ENCODE data around the gene EPB41L4A. TPM values are rescaled to one million over a fixed set of nuclear protein-coding genes. Genes with fewer than 3 reads are reported as not detected.

The EPB41L4A gene
- total RNA-seq, 1 experiment from 2014 or later: 4.7 TPM

DNA sequence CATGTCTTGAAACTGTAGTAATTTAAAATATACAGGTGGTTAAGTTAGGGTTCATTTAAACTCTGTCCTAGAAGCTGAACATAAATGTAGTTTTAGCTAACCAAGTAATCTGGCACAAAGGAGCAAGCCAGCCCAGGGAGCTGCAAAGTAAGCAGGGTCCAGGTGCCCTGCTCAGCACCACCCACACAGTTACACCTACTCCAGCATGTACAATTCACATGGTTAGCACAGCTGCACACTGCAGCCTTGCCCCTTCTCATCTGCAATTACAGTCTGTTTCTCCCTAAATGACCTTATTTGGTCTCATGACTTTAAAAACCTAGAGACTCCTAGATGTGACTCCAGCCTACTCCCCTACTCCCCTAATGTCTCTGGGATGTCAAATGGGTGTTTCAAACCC lies 128.4 kb downstream of the EPB41L4A start:
- Histone ChIP-seq H3K27me3 (ENCODE audit: control insufficient read depth, insufficient read depth, low read length) (no peaks in the 10 kb centered on the region), H3K4me3 (ENCODE audit: insufficient read depth, low read depth, low read length) (no peak overlapping the region), H3K36me3 (replicated peaks; ENCODE audit: control insufficient read depth, insufficient read depth, low read length) (no peaks in the 10 kb centered on the region)
- DNase-seq: no peak

- Histone ChIP-seq H3K27me3 (ENCODE audit: control insufficient read depth, insufficient read depth, low read length) (no peaks in the 10 kb centered on the region), H3K36me3 (replicated peaks; ENCODE audit: control insufficient read depth, insufficient read depth, low read length) (no peaks in the 10 kb centered on the region), H3K4me3 (ENCODE audit: insufficient read depth, low read depth, low read length) (no peak overlapping the region)
- DNase-seq: peak; percentile 11
Measured at GRCh38 chr5:112289465-112289864, 129.6 kb downstream of the EPB41L4A start.

DNA sequence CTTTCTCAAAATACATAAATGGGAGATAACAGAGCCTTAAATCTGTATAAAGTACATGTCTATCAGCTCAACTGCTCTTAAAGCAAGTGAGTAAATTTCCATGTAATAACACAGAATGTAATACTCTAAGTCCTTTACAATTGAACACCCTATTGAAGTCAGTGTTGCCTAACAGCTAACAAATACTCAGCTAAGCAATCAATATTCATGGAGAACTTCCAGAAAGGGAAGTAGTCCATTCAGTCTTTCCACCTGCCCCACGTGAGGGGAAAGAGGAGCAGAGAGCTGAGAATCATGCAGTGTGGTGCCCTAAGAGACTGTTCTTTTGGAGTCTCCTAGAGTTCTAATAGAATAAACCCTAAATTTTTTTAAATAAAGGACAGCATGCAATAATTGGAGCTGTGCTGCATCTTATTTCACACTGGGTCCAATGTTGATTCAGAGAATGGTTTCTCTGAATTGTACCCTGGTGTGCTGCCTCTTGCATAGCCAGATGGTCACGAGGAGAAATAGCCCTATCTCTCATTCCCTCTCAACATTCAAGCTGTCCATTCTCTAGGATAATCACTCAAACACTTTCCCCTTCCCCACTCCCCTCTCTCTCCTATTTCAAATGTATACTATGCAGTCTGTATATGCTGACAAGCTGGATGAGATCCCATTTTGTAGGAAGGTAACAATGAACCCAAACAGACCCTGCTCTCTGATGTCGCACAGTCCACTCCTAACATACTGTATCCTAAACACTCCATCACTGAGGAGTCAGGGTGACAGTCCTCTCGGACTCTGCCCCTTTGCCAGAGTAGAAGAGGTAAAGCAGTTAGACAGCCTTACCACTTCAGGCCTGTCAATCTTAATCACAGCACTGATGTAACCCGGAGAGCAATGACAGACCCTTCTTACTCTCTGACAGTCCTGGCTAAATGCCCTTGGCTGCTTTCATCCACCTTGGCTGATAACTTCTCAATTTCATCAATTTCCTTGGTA lies 134.8 kb downstream of the EPB41L4A start:
- no peaks in the 10 kb centered on the region for H3K27me3 ChIP-seq (ENCODE audit: control insufficient read depth, insufficient read depth, low read length)
- H3K36me3 ChIP-seq (replicated peaks; ENCODE audit: control insufficient read depth, insufficient read depth, low read length): no peaks in the 10 kb centered on the region
- DNase-seq: no peak
- no peak overlapping the region for H3K4me3 ChIP-seq (ENCODE audit: insufficient read depth, low read depth, low read length)

- no peaks in the 10 kb centered on the region for H3K36me3 ChIP-seq (replicated peaks; ENCODE audit: control insufficient read depth, insufficient read depth, low read length)
- H3K27me3 ChIP-seq (ENCODE audit: control insufficient read depth, insufficient read depth, low read length): no peaks in the 10 kb centered on the region
- no peak for DNase-seq
- H3K4me3 ChIP-seq (ENCODE audit: insufficient read depth, low read depth, low read length): no peak overlapping the region
Measured at GRCh38 chr5:112283034-112283582, 136.0 kb downstream of the EPB41L4A start.

DNA sequence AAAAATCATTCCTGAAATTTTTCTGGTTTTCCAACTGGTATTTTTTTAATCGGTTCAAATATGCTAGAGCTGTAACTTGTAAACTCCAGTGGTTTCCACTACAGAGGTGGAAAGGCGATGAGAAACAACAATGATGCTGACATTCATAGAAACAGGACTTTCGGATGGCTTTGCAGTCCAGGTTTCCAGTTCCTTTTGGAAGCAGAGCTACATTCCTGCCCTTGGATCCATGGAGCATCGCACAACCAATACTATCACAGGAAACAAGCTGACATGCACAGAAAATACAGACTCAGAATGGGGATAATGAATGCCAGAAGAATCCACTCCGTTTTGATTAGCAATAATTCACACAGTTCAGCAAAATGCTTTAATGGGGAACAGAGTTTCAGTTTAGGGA lies 140.0 kb downstream of the EPB41L4A start:
- no peak for DNase-seq
- H3K27me3 ChIP-seq (ENCODE audit: control insufficient read depth, insufficient read depth, low read length): no peaks in the 10 kb centered on the region
- H3K36me3 ChIP-seq (replicated peaks; ENCODE audit: control insufficient read depth, insufficient read depth, low read length): no peaks in the 10 kb centered on the region
- no peak overlapping the region for H3K4me3 ChIP-seq (ENCODE audit: insufficient read depth, low read depth, low read length)

DNA sequence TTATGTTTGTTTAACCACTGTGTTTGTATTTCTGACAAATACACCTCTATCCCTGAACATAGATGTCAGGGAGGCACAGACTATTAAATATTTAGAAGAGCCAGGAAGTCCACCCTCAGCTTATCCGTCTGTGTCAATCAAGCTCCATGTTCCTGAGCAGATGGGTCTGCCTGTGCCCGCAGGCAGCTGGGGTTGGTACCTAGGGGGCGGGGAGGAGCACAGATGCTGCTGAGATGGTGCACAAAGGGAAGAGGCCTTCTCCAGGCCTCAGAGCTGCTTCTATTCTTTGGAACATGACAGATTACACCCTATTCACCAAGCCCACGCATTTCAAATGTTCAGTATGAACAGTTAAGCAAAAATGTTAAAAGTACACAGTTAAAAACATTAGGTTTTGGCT lies 142.1 kb downstream of the EPB41L4A start:
- DNase-seq: peak; percentile 35
- Histone ChIP-seq H3K27me3 (ENCODE audit: control insufficient read depth, insufficient read depth, low read length) (no peaks in the 10 kb centered on the region), H3K4me3 (ENCODE audit: insufficient read depth, low read depth, low read length) (no peak overlapping the region), H3K36me3 (replicated peaks; ENCODE audit: control insufficient read depth, insufficient read depth, low read length) (no peaks in the 10 kb centered on the region)

- H3K36me3 ChIP-seq (replicated peaks; ENCODE audit: control insufficient read depth, insufficient read depth, low read length): no peaks in the 10 kb centered on the region
- no peak overlapping the region for H3K4me3 ChIP-seq (ENCODE audit: insufficient read depth, low read depth, low read length)
- no peaks in the 10 kb centered on the region for H3K27me3 ChIP-seq (ENCODE audit: control insufficient read depth, insufficient read depth, low read length)
- DNase-seq: no peak
Measured at GRCh38 chr5:112275671-112276070, 143.4 kb downstream of the EPB41L4A start.

DNA sequence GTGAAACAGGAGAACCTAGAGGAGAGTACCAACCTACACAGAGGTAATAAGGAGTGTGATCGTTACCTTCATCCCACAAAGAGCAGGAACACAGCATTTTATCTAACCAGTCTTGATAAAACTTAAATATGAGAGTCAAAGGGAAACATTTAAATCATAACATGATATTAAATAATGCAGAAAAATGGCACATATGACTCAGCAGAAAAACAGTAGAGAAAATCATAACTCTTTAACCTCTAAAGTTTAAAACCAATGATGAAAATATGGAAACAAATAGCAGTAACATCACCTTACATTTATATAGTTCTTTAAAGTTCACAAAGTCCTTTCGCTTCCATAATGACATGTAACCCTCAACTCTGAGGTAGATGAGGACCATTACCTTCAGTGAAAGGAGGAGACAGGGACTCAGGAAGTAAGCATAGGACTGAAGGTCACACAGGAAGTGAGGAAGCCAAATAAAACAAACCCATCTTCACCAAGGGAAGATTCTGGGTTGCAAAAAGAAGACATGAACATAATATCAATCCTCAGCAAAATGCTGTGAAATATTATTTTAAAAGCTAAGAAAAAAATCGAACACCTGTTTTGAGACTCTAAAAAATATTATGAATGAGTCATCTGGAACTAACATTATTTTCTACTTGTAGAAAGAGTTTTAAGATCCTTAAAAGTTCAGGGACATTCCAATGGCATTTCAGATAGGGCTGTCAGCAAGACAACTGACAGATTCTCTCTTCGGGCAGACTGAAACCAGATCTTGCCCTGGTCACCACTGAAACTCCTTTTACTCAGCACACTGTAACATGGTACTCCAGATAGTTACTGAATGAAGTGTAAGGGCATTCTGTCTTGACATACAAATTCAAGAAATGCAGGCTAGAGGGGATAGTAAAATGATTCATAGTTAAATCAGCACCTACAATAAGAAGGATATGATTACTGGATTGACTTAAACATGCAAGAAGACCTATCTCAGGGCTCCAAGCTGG lies 148.5 kb downstream of the EPB41L4A start:
- no peak overlapping the region for H3K4me3 ChIP-seq (ENCODE audit: insufficient read depth, low read depth, low read length)
- no peaks in the 10 kb centered on the region for H3K36me3 ChIP-seq (replicated peaks; ENCODE audit: control insufficient read depth, insufficient read depth, low read length)
- no peaks in the 10 kb centered on the region for H3K27me3 ChIP-seq (ENCODE audit: control insufficient read depth, insufficient read depth, low read length)
- no peak for DNase-seq

DNA sequence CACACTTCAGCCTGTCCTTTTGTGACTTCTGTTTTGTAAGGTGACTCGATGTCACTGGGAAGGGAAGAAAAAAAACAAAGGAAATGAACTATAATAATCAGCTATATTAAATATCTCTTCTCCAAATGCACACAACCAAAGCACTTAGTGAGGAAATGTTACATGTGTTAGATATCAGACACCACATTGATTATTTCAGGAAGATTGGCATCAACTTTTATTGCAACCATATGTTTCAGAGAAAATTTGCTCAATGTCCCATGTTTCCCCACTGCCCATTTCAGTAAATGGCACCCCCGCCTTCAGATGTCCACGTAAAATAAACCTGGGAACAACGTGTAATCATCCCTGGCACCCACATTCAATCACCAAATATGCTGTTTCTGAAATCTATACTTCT lies 151.8 kb downstream of the EPB41L4A start:
- DNase-seq: no peak
- H3K4me3 ChIP-seq (ENCODE audit: insufficient read depth, low read depth, low read length): no peak overlapping the region
- no peaks in the 10 kb centered on the region for H3K36me3 ChIP-seq (replicated peaks; ENCODE audit: control insufficient read depth, insufficient read depth, low read length)
- no peaks in the 10 kb centered on the region for H3K27me3 ChIP-seq (ENCODE audit: control insufficient read depth, insufficient read depth, low read length)

- DNase-seq: no peak
- no peaks in the 10 kb centered on the region for H3K27me3 ChIP-seq (ENCODE audit: control insufficient read depth, insufficient read depth, low read length)
- no peaks in the 10 kb centered on the region for H3K36me3 ChIP-seq (replicated peaks; ENCODE audit: control insufficient read depth, insufficient read depth, low read length)
- H3K4me3 ChIP-seq (ENCODE audit: insufficient read depth, low read depth, low read length): no peak overlapping the region
Measured at GRCh38 chr5:112264666-112265065, 154.4 kb downstream of the EPB41L4A start.

- Histone ChIP-seq H3K4me3 (ENCODE audit: insufficient read depth, low read depth, low read length) (no peak overlapping the region), H3K27me3 (ENCODE audit: control insufficient read depth, insufficient read depth, low read length) (no peaks in the 10 kb centered on the region), H3K36me3 (replicated peaks; ENCODE audit: control insufficient read depth, insufficient read depth, low read length) (no peaks in the 10 kb centered on the region)
- no peak for DNase-seq
Measured at GRCh38 chr5:112264151-112264550, 154.9 kb downstream of the EPB41L4A start.

GRCh38 chr5:112263469-112263868 lies 155.6 kb downstream of the EPB41L4A start:
- no peak for DNase-seq
- no peaks in the 10 kb centered on the region for H3K27me3 ChIP-seq (ENCODE audit: control insufficient read depth, insufficient read depth, low read length)
- H3K4me3 ChIP-seq (ENCODE audit: insufficient read depth, low read depth, low read length): no peak overlapping the region
- H3K36me3 ChIP-seq (replicated peaks; ENCODE audit: control insufficient read depth, insufficient read depth, low read length): no peaks in the 10 kb centered on the region

- no peaks in the 10 kb centered on the region for H3K36me3 ChIP-seq (replicated peaks; ENCODE audit: control insufficient read depth, insufficient read depth, low read length)
- H3K27me3 ChIP-seq (ENCODE audit: control insufficient read depth, insufficient read depth, low read length): no peaks in the 10 kb centered on the region
- H3K4me3 ChIP-seq (ENCODE audit: insufficient read depth, low read depth, low read length): no peak overlapping the region
- DNase-seq: no peak
Measured at GRCh38 chr5:112258571-112258970, 160.5 kb downstream of the EPB41L4A start.

DNA sequence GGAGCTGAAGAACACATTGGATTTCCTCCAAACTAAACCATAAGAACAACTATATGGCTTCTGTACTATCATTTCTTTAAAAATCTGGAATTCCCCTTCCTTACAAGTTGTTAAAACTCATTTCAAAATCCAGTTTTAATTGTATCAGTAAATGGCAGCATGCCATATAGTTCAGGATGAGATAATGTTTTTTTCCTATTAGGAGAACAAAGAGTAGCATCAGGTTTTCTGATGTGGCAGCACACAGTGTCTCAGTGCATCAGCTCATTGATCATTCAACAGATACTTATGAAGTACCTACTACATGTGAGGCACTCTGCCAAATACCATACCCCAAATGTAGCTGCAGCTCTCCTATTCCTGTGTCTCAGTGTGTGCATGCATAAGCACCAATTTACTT lies 161.1 kb downstream of the EPB41L4A start:
- no peak overlapping the region for H3K4me3 ChIP-seq (ENCODE audit: insufficient read depth, low read depth, low read length)
- no peaks in the 10 kb centered on the region for H3K27me3 ChIP-seq (ENCODE audit: control insufficient read depth, insufficient read depth, low read length)
- DNase-seq: no peak
- H3K36me3 ChIP-seq (replicated peaks; ENCODE audit: control insufficient read depth, insufficient read depth, low read length): no peaks in the 10 kb centered on the region
